Measurements from ENCODE around the gene PSMB3. TPM values are rescaled to one million over a fixed set of nuclear protein-coding genes. Genes with fewer than 3 reads are reported as not detected.

PSMB3 gene
- 100 to 1,000 TPM; 145 to 305 (median 194) TPM for total RNA-seq
- 100 to 1,000 TPM; 298 to 304 TPM for polyA plus RNA-seq
- long read RNA-seq, donor 1, transcript PSMB3-211 (6 exons, 773 nt), result major isoform, 46 of 53 reads
- long read RNA-seq, donor 1, partial matches to known transcripts, result 3 of 53 reads
- long read RNA-seq, donor 1, other reads (novel, unspliced or antisense), result 1 of 53 reads
- long read RNA-seq, donor 2, transcript PSMB3-211 (6 exons, 773 nt), result major isoform, 49 of 51 reads
- long read RNA-seq, donor 2, partial matches to known transcripts, result 0 of 51 reads
- long read RNA-seq, donor 2, other reads (novel, unspliced or antisense), result 2 of 51 reads
- long read RNA-seq, donor 3, transcript PSMB3-211 (6 exons, 773 nt), result major isoform, 55 of 58 reads
- long read RNA-seq, donor 3, partial matches to known transcripts, result 0 of 58 reads
- long read RNA-seq, donor 3, other reads (novel, unspliced or antisense), result 1 of 58 reads

GRCh38 chr17:38752308-38753070 is at the start of gene PSMB3:
TSS of gene PSMB3 (plus strand) at chr17:38752741. CDS start at chr17:38752827, 86 bp downstream.
- Histone ChIP-seq H3K9me3 (no peaks in the 10 kb centered on the region), H3K4me3 (peak within 1 kb of the TSS; percentile 61 to 99 (median 94)), H3K4me1 (peaks cover 0 to 61% (median 38%) of the 10 kb centered on the region in 12 donors), H3K27ac (peak within 1 kb of the TSS; percentile 37 to 99 (median 96)), H3K27me3 (peaks cover 0 to 23% (median 0%) of the 10 kb centered on the region in 9 donors), H3K36me3 (peaks cover 0 to 38% (median 33%) of the 10 kb centered on the region in 9 donors)
- intact Hi-C loops (cut with DNase I), result loop anchor here in 6 of 10 donors (1.0 to 5.0 kb wide), 7 partner anchors 22 to 400 kb away; partner anchors contain the start of genes PIP4K2B (in 5 of the 6), CISD3 (in 2 of the 6), LASP1 (in 1 of the 6) and PLXDC1 (in 1 of the 6)
- peak; percentile 96 to 99 (median 98) for DNase-seq
- WGBS, 4 donors, result 0 to 1% (median 0%) methylated on average over 36 to 44 of the region's 44 CpGs
- TF ChIP-seq CTCF (IDR thresholded peaks at IDR 0.05) (no peak), POLR2A (IDR thresholded peaks at IDR 0.05) (peak in 1 of 2 donors; percentile 51)
- ATAC-seq, result peak; percentile 76 to 93 (median 88)

GRCh38 chr17:38702916-38703741 is 49.4 kb upstream of the PSMB3 start:
- WGBS, 4 donors, result 4 to 7% (median 6%) methylated on average over 53 to 55 of the region's 55 CpGs
- Histone ChIP-seq H3K4me1 (peaks cover 4 to 67% (median 31%) of the 10 kb centered on the region in 12 donors), H3K36me3 (peaks cover 0 to 10% (median 6%) of the 10 kb centered on the region in 9 donors), H3K4me3 (peak overlapping the region; percentile 45 to 97 (median 87)), H3K27me3 (no peaks in the 10 kb centered on the region), H3K27ac (peak overlapping the region; percentile 89 to 99 (median 97)), H3K9me3 (no peaks in the 10 kb centered on the region)
- ATAC-seq, result peak in 1 of 4 donors; percentile 0
- intact Hi-C loops (cut with DNase I), result loop anchor here in 3 of 10 donors (1.0 to 5.0 kb wide), 4 partner anchors 26 to 46 kb away; partner anchors contain the start of genes CISD3 (in 1 of the 3) and PCGF2 (in 1 of the 3)
- peak in 1 of 5 donors; percentile 47 for DNase-seq
- no peak for TF ChIP-seq POLR2A (IDR thresholded peaks at IDR 0.05)
- no peak for TF ChIP-seq CTCF (IDR thresholded peaks at IDR 0.05)

GRCh38 chr17:38703742-38704605 is 48.6 kb upstream of the PSMB3 start:
- Histone ChIP-seq H3K4me3 (peak overlapping the region; percentile 45 to 97 (median 87)), H3K4me1 (peaks cover 4 to 63% (median 31%) of the 10 kb centered on the region in 12 donors), H3K27ac (peak overlapping the region; percentile 89 to 99 (median 97)), H3K36me3 (peaks cover 0 to 18% (median 13%) of the 10 kb centered on the region in 9 donors), H3K27me3 (no peaks in the 10 kb centered on the region), H3K9me3 (no peaks in the 10 kb centered on the region)
- WGBS, 4 donors, result 0 to 1% (median 1%) methylated on average over 37 to 50 of the region's 50 CpGs
- intact Hi-C loops (cut with DNase I), result loop anchor here in 3 of 10 donors (1.0 to 5.0 kb wide), 5 partner anchors 26 to 45 kb away; partner anchors contain the start of genes CISD3 (in 2 of the 3) and PCGF2 (in 1 of the 3)
- ATAC-seq (peak; percentile 43 to 60 (median 52)), DNase-seq (peak; percentile 75 to 90 (median 87))
- peak in 1 of 2 donors; percentile 54 for TF ChIP-seq POLR2A (IDR thresholded peaks at IDR 0.05)
- TF ChIP-seq CTCF (IDR thresholded peaks at IDR 0.05), result peak in 1 of 12 donors; percentile 14
